GM23338 (cell line): ENCODE data around the gene PRKCD. TPM values are rescaled to one million over a fixed set of nuclear protein-coding genes. Genes with fewer than 3 reads are reported as not detected.

ENCODE experiments used
- ATAC-seq: fragments of 200-7000 bp; cut with Tn5 transposase; 3 replicates; pipeline ENCODE4 v1.9.1; 2020
- DNase-seq: peaks from one replicate; pipeline ENCODE4 v3.0.0-alpha.2; 2015; ENCODE audit warnings: low spot score
- H2AFZ ChIP-seq: fragments of 200-600 bp; sonication (generic); 2 replicates; pipeline ENCODE4 v1.8.0; 2016; ENCODE audit warnings: antibody characterized with exemption, mild to moderate bottlenecking, moderate library complexity
- H3F3A ChIP-seq: fragments of 200-600 bp; sonication (generic); replicated peaks from 2 replicates; pipeline ENCODE4 v1.8.0; 2017; ENCODE audit warnings: antibody characterized with exemption, mixed run types, low read depth
- H3K27ac ChIP-seq: fragments of 200-600 bp; sonication (generic); 2 replicates; pipeline ENCODE4 v1.6.1; 2016; ENCODE audit warnings: low read depth
- H3K27me3 ChIP-seq: fragments of 200-600 bp; sonication (generic); 2 replicates; pipeline ENCODE4 v1.8.0; 2016; ENCODE audit warnings: mild to moderate bottlenecking, mixed run types, moderate library complexity; ENCODE audit not compliant: insufficient read depth
- H3K36me3 ChIP-seq: fragments of 200-600 bp; sonication (generic); 2 replicates; pipeline ENCODE4 v1.8.0; 2016; ENCODE audit warnings: mild to moderate bottlenecking; ENCODE audit not compliant: insufficient read depth
- H3K4me1 ChIP-seq: fragments of 200-600 bp; sonication (generic); 2 replicates; pipeline ENCODE4 v1.8.0; 2016; ENCODE audit warnings: mild to moderate bottlenecking, moderate library complexity; ENCODE audit not compliant: insufficient read depth
- H3K4me2 ChIP-seq: fragments of 200-600 bp; sonication (generic); 2 replicates; pipeline ENCODE4 v1.7.1; 2017; ENCODE audit warnings: mixed run types
- H3K4me3 ChIP-seq: fragments of 200-600 bp; sonication (generic); 2 replicates; pipeline ENCODE4 v1.6.1; 2016; ENCODE audit warnings: mixed run types
- H3K79me2 ChIP-seq: fragments of 200-600 bp; sonication (generic); replicated peaks from 2 replicates; pipeline ENCODE4 v1.8.0; 2017; ENCODE audit warnings: mild to moderate bottlenecking; ENCODE audit not compliant: insufficient read depth
- H3K9me2 ChIP-seq: fragments of 200-600 bp; sonication (generic); 2 replicates; pipeline ENCODE4 v1.8.0; 2017; ENCODE audit not compliant: insufficient read depth
- H4K20me1 ChIP-seq: fragments of 200-600 bp; sonication (generic); replicated peaks from 2 replicates; pipeline ENCODE4 v1.8.0; 2017; ENCODE audit warnings: mild to moderate bottlenecking; ENCODE audit not compliant: insufficient read depth
- H3K27ac Mint-ChIP-seq: 2 replicates; pipeline ENCODE4 v1.8.0; 2020; ENCODE audit warnings: inconsistent platforms, mild to moderate bottlenecking, moderate library complexity, mixed read lengths
- H3K27me3 Mint-ChIP-seq: 3 replicates; pipeline ENCODE4 v1.8.0; 2022; ENCODE audit warnings: low read depth, mild to moderate bottlenecking, moderate library complexity, mixed read lengths, inconsistent platforms; ENCODE audit not compliant: insufficient read depth, poor library complexity
- H3K36me3 Mint-ChIP-seq: 3 replicates; pipeline ENCODE4 v1.8.0; 2021; ENCODE audit warnings: low read depth, mild to moderate bottlenecking, inconsistent platforms, moderate library complexity, mixed read lengths
- H3K4me1 Mint-ChIP-seq: 3 replicates; pipeline ENCODE4 v1.8.0; 2020; ENCODE audit warnings: mild to moderate bottlenecking, inconsistent platforms, mixed read lengths
- H3K4me3 Mint-ChIP-seq: 3 replicates; pipeline ENCODE4 v1.8.0; 2021; ENCODE audit warnings: moderate library complexity, mild to moderate bottlenecking, inconsistent platforms, mixed read lengths
- H3K9me3 Mint-ChIP-seq: 3 replicates; pipeline ENCODE4 v1.8.0; 2020; ENCODE audit warnings: moderate library complexity, mild to moderate bottlenecking, inconsistent platforms, mixed read lengths
- ZNF114 ChIP-seq: fragments of 250-450 bp; sonication (Bioruptor Pico); IDR thresholded peaks from 2 replicates; pipeline ENCODE4 v1.5.0; 2020; ENCODE audit warnings: mild to moderate bottlenecking, moderate library complexity
- polyA plus RNA-seq: library from polyadenylated mRNA; unstranded; fragments of >200 nt; fragmentation: Nextera tagmentation; extraction: Ambion mirVana; gene quantifications from 2 replicates; pipeline ENCODE4 v1.2.1, GENCODE V29; 2016
- total RNA-seq: library from RNA; depleted of rRNA; stranded (reverse); fragments of >200 nt; shearing (Covaris generic); gene quantifications from 2 replicates; pipeline ENCODE4 v1.2.3, GENCODE V29; 2014
- TF ChIP-seq, protein P1 (sequence below), 2 experiments: fragments of 200-600 bp in 1 of 2; sonication (generic) in 1 of 2; conservative IDR thresholded peaks; 2 replicates each; pipeline versions ENCODE4 v1.5.1 to v1.6.1; 2016 to 2017; ENCODE audit warnings: antibody characterized with exemption in 2 of 2, low read depth in 2 of 2, mild to moderate bottlenecking in 2 of 2, moderate library complexity in 1 of 2
- TF ChIP-seq, protein P2 (sequence below): IDR thresholded peaks from one replicate; pipeline ENCODE4 v1.6.1; 2018; ENCODE audit warnings: antibody characterized with exemption; ENCODE audit not compliant: unreplicated experiment

PRKCD gene
- total and polyA plus RNA-seq, 2 experiments from 2014 or later: 11.3 to 11.8 TPM

DNA sequence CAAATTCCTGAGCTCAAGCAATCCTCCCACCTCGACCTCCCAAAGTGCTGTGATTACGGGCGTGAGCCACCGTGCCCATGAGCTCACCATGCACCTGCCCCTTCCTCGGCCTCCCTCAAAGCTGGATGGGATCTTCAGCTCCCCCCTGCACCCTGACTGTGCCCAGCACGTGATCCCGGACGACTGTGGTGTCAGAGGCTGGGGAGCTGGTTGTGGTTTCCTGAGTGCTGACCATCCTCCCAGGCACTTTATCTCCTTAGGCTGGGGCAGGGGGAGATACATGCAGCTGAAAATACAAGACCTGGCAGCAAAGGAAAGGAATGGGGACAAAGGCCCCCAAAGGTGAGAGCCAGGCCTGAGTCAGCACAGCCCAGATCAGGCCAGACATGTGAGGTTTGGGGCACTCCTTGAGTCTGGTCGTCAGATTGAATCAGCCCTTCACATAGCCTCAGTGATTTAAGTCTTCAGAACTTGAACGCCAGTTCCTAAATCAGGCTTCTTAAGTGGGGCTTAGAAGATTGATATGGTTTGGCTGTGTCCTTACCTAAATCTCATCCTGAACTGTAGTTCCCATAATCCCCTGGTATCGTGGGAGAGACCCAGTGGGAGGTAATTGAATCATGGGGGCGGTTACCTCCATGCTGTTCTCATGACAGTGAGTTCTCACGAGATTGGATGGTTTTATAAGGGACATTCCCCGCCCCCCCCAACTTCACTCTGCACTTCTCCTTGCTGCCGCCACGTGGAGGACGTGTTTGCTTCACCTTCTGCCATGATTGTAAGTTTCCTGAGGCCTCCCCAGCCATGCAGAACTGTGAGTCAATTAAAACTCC is 35.8 kb downstream of the PRKCD start:
- Mint-ChIP-seq H3K4me3 (peak overlapping the region; percentile 7; the same call in 1 of the 3 replicates), H3K9me3 (peaks cover 5% of the 10 kb centered on the region; the same call in 1 of the 3 replicates), H3K36me3 (peaks cover 5% of the 10 kb centered on the region; the same call in 2 of the 3 replicates), H3K27me3 (peaks cover 14% of the 10 kb centered on the region), H3K27ac (no peak overlapping the region; the same call in 1 of the 2 replicates), H3K4me1 (peaks cover 31% of the 10 kb centered on the region)
- H3K9me2 ChIP-seq: no peaks in the 10 kb centered on the region
- 0 out of 2 replicates have a peak overlapping the region, but pooled peaks have one; percentile 3 for H3K27ac ChIP-seq
- H3K79me2 ChIP-seq: no peaks in the 10 kb centered on the region
- H3K4me3 ChIP-seq: no peak overlapping the region
- H3K4me2 ChIP-seq: no peak overlapping the region; the same call in 1 of the 2 replicates
- 0 out of 2 replicates have a peak, but pooled peaks cover 5% of the 10 kb centered on the region for H3F3A ChIP-seq
- no peaks in the 10 kb centered on the region for H3K27me3 ChIP-seq
- DNase-seq (peak; percentile 81), ATAC-seq (peak; percentile 8)
- no peaks in the 10 kb centered on the region for H4K20me1 ChIP-seq
- TF ChIP-seq, protein P1, sequence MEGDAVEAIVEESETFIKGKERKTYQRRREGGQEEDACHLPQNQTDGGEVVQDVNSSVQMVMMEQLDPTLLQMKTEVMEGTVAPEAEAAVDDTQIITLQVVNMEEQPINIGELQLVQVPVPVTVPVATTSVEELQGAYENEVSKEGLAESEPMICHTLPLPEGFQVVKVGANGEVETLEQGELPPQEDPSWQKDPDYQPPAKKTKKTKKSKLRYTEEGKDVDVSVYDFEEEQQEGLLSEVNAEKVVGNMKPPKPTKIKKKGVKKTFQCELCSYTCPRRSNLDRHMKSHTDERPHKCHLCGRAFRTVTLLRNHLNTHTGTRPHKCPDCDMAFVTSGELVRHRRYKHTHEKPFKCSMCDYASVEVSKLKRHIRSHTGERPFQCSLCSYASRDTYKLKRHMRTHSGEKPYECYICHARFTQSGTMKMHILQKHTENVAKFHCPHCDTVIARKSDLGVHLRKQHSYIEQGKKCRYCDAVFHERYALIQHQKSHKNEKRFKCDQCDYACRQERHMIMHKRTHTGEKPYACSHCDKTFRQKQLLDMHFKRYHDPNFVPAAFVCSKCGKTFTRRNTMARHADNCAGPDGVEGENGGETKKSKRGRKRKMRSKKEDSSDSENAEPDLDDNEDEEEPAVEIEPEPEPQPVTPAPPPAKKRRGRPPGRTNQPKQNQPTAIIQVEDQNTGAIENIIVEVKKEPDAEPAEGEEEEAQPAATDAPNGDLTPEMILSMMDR (conservative IDR thresholded peaks at IDR 0.05; ENCODE audit: low read depth in 2 of 2): peak; percentile 25 to 51; a peak in 3 of 4 replicates
- TF ChIP-seq, protein P2, sequence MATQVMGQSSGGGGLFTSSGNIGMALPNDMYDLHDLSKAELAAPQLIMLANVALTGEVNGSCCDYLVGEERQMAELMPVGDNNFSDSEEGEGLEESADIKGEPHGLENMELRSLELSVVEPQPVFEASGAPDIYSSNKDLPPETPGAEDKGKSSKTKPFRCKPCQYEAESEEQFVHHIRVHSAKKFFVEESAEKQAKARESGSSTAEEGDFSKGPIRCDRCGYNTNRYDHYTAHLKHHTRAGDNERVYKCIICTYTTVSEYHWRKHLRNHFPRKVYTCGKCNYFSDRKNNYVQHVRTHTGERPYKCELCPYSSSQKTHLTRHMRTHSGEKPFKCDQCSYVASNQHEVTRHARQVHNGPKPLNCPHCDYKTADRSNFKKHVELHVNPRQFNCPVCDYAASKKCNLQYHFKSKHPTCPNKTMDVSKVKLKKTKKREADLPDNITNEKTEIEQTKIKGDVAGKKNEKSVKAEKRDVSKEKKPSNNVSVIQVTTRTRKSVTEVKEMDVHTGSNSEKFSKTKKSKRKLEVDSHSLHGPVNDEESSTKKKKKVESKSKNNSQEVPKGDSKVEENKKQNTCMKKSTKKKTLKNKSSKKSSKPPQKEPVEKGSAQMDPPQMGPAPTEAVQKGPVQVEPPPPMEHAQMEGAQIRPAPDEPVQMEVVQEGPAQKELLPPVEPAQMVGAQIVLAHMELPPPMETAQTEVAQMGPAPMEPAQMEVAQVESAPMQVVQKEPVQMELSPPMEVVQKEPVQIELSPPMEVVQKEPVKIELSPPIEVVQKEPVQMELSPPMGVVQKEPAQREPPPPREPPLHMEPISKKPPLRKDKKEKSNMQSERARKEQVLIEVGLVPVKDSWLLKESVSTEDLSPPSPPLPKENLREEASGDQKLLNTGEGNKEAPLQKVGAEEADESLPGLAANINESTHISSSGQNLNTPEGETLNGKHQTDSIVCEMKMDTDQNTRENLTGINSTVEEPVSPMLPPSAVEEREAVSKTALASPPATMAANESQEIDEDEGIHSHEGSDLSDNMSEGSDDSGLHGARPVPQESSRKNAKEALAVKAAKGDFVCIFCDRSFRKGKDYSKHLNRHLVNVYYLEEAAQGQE: no peak
- H3K4me1 ChIP-seq: peaks cover 13% of the 10 kb centered on the region
- H2AFZ ChIP-seq: peak overlapping the region; percentile 1
- no peaks in the 10 kb centered on the region for H3K36me3 ChIP-seq

DNA sequence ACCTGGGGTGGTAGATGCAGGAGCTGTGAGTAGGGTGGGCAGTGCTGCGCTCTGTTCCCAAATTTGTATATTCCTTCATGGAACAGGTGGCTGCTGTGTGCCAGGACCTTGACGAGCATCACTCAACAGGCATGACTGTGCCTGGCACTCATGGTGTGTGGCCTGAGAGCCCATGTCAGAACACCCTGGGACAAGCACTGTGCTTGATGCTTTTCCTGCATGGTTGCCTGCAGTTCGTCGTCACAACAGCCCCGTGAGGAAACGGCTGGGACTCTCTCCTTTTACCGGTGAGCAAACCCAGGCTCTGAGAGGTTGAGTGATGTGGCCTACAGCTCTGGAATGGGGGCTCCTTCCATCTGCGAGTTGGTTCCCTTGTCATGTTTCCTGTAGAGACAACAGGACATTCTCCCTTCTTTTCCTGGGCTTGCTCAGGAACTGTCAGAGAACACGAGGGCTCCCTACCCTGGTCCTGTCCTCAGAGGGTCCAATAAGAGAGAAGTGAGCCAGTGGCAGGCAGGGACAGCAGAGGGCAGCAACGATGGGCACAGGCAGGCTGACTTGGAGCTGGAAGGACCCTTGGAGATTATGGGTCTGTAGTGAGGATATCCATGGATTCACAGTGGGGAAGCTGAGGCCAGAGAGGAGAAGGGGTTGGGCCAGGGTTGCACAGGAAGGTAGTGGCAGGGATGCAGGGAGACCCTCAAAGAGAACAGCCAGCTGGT is 37.4 kb downstream of the PRKCD start:
- no peak overlapping the region for H3K4me3 Mint-ChIP-seq
- H3K9me2 ChIP-seq: no peaks in the 10 kb centered on the region
- H2AFZ ChIP-seq: no peak overlapping the region
- ATAC-seq: peak; percentile 2; the same call in 1 of the 3 replicates
- TF ChIP-seq ZNF114 (CRISPR knock-in tag): no peak
- TF ChIP-seq, protein P1 (conservative IDR thresholded peaks at IDR 0.05; ENCODE audit: low read depth in 2 of 2): peak; percentile 36 to 71
- no peaks in the 10 kb centered on the region for H4K20me1 ChIP-seq
- H3F3A ChIP-seq: 0 out of 2 replicates have a peak, but pooled peaks cover 5% of the 10 kb centered on the region
- H3K27ac Mint-ChIP-seq: no peak overlapping the region
- H3K9me3 Mint-ChIP-seq: peaks cover 9% of the 10 kb centered on the region; the same call in 2 of the 3 replicates
- peaks cover 5% of the 10 kb centered on the region; the same call in 1 of the 3 replicates for H3K36me3 Mint-ChIP-seq
- no peak overlapping the region for H3K4me3 ChIP-seq
- H3K27ac ChIP-seq: no peak overlapping the region
- H3K27me3 ChIP-seq: no peaks in the 10 kb centered on the region
- no peaks in the 10 kb centered on the region for H3K79me2 ChIP-seq
- H3K36me3 ChIP-seq: no peaks in the 10 kb centered on the region
- H3K4me1 ChIP-seq: peaks cover 13% of the 10 kb centered on the region
- peaks cover 12% of the 10 kb centered on the region for H3K27me3 Mint-ChIP-seq
- peaks cover 20% of the 10 kb centered on the region for H3K4me1 Mint-ChIP-seq
- peak; percentile 35 for DNase-seq
- H3K4me2 ChIP-seq: no peak overlapping the region
